Measurements from ENCODE around the gene TBC1D2.
"Not testable (repeated sequence)": the region's sequence is repeated elsewhere in the genome, so short reads cannot be mapped to it uniquely, and the experiment has no call there.

TBC1D2 gene

DNA sequence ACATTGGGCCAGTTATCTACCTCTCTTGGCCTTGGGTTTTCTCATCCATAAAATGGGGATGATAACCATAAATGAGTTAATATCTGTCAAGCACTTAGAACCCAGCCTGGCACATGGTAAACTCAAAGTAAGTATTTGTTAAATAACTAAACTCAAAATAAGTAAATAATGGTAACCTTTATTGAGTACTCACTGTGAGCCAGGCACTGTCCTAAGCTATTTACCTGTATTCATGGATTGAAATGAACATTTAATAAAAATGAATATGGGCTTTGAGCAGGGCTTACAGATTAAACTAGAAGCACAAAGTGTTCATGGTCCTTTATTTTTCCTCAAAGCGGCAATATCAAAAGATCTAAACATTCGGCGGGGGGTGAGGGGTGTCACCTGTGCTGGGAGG lies 79.7 kb downstream of the TBC1D2 start:
- Histone ChIP-seq H3K27ac (replicated peaks) (no peak overlapping the region), H3K4me3 (replicated peaks; ENCODE audit: insufficient read depth, low read length) (no peak overlapping the region), H3K27me3 (ENCODE audit: insufficient read depth, poor library complexity, severe bottlenecking) (no peaks in the 10 kb centered on the region)
- TF ChIP-seq SPI1 (IDR thresholded peaks at IDR 0.05; ENCODE audit: borderline replicate concordance, low read depth) = no peak
- TF ChIP-seq GABPA (IDR thresholded peaks at IDR 0.05; ENCODE audit: low read depth) = no peak
- no peak for TF ChIP-seq CTCF (IDR thresholded peaks at IDR 0.05; ENCODE audit: insufficient read depth, low read length)
- TF ChIP-seq POLR2AphosphoS5 (IDR thresholded peaks at IDR 0.05; ENCODE audit: low read depth) = no peak
- TF ChIP-seq REST (IDR thresholded peaks at IDR 0.05; ENCODE audit: insufficient replicate concordance, low read depth) = no peak
- no peak for DNase-seq (ENCODE audit: low read depth in 1 of 2, low spot score in 1 of 2)

GRCh38 chr9:98175028-98175569 lies 80.3 kb downstream of the TBC1D2 start:
- TF ChIP-seq CTCF (IDR thresholded peaks at IDR 0.05; ENCODE audit: insufficient read depth, low read length) (no peak), POLR2AphosphoS5 (IDR thresholded peaks at IDR 0.05; ENCODE audit: low read depth) (no peak)
- no peak overlapping the region for H3K4me3 ChIP-seq (replicated peaks; ENCODE audit: insufficient read depth, low read length)
- DNase-seq (ENCODE audit: low read depth in 1 of 2, low spot score in 1 of 2) = no peak
- H3K27me3 ChIP-seq (ENCODE audit: insufficient read depth, poor library complexity, severe bottlenecking) = no peaks in the 10 kb centered on the region
- no peak overlapping the region for H3K27ac ChIP-seq (replicated peaks)

GRCh38 chr9:98174502-98174918 lies 80.9 kb downstream of the TBC1D2 start:
- H3K4me3 ChIP-seq (replicated peaks; ENCODE audit: insufficient read depth, low read length); DNase-seq (ENCODE audit: low read depth in 1 of 2, low spot score in 1 of 2); H3K27me3 ChIP-seq (ENCODE audit: insufficient read depth, poor library complexity, severe bottlenecking); H3K27ac ChIP-seq (replicated peaks): not testable (repeated sequence)

DNA sequence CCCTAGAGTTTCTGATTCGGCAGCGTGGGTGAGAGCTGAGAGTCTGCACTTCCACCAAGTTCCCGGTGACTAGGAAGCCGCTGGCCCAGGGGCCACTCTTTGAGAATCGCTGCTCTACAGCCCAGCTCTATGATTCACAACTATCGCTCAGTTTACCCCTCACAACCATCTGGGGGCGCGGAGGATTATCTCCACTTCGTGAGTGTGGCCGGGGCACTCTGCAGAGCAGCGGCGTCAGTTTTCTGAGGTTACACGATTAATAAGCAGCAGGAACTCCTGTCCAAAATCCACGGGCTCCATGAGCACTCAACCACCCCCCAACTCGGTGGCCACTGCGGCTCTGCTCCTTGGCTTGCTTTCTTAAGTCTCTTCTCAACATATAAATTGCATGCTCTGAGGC lies 82.3 kb downstream of the TBC1D2 start:
- Histone ChIP-seq H3K27ac (replicated peaks) (no peak overlapping the region), H3K4me3 (replicated peaks; ENCODE audit: insufficient read depth, low read length) (no peak overlapping the region), H3K27me3 (ENCODE audit: insufficient read depth, poor library complexity, severe bottlenecking) (no peaks in the 10 kb centered on the region)
- no peak for DNase-seq (ENCODE audit: low read depth in 1 of 2, low spot score in 1 of 2)
- no peak for TF ChIP-seq SPI1 (IDR thresholded peaks at IDR 0.05; ENCODE audit: borderline replicate concordance, low read depth)
- no peak for TF ChIP-seq CTCF (IDR thresholded peaks at IDR 0.05; ENCODE audit: insufficient read depth, low read length)
- TF ChIP-seq REST (IDR thresholded peaks at IDR 0.05; ENCODE audit: insufficient replicate concordance, low read depth) = no peak
- no peak for TF ChIP-seq POLR2AphosphoS5 (IDR thresholded peaks at IDR 0.05; ENCODE audit: low read depth)

All from HL-60 (cell line).